Measurements from ENCODE around the gene DHRS13.

Gene DHRS13

GRCh38 chr17:28856028-28856574, 46.8 kb downstream of the DHRS13 start:
- DNase-seq = no peak

- DNase-seq = no peak
Observed at GRCh38 chr17:28855336-28855679, 47.6 kb downstream of the DHRS13 start.

- DNase-seq = peak; percentile 87
Observed at GRCh38 chr17:28854457-28855335, 48.2 kb downstream of the DHRS13 start, which contains the start of gene ERAL1. ERAL1 (plus strand) TSS chr17:28855016; CDS start chr17:28855035, 19 bp downstream.

GRCh38 chr17:28853295-28853694, 49.6 kb downstream of the DHRS13 start:
- no peak for DNase-seq

- DNase-seq = no peak
Observed at GRCh38 chr17:28849281-28849680, 53.6 kb downstream of the DHRS13 start.

GRCh38 chr17:28848667-28849066, 54.2 kb downstream of the DHRS13 start:
- peak; percentile 9 for DNase-seq
